PC-9 (cell line): ENCODE results near the gene PIRT. TPM values are rescaled to one million over a fixed set of nuclear protein-coding genes. Genes with fewer than 3 reads are reported as not detected.
"Not testable (repeated sequence)": the region's sequence is repeated elsewhere in the genome, so short reads cannot be mapped to it uniquely, and the experiment has no call there.

Source experiments
- BruUV-seq: library from RNA; stranded (reverse); fragments of 400-500 nt; replicated peaks from 2 replicates; lab custom pipeline; 2021; lab: Mats Ljungman, UMichigan
- CTCF ChIA-PET: fragments of 300-600 bp; sonication (Branson Sonifier 250); formaldehyde crosslinking; loops from one replicate; lab custom pipeline; 2022; ENCODE audit warnings: antibody characterized with exemption; lab: Charles Lee
- POLR2A ChIA-PET: fragments of 300-600 bp; sonication (Branson Sonifier 250); formaldehyde crosslinking; loops from one replicate; lab custom pipeline; 2022; ENCODE audit warnings: antibody characterized with exemption; ENCODE audit not compliant: unreplicated experiment; lab: Charles Lee
- DNase-seq, 2 experiments: peaks; one replicate each; pipeline versions ENCODE4 v3.0.0 to v3.0.0-alpha.2; 2015 to 2022; ENCODE audit warnings: mixed read lengths in 1 of 2
- H2AFZ ChIP-seq: fragments of 200-600 bp; sonication (generic); 2 replicates; pipeline ENCODE4 v1.8.1; 2017; ENCODE audit warnings: antibody characterized with exemption
- H3F3A ChIP-seq: fragments of 200-600 bp; sonication (generic); 2 replicates; pipeline ENCODE4 v1.8.1; 2017; ENCODE audit warnings: antibody characterized with exemption, mild to moderate bottlenecking, low read depth; ENCODE audit not compliant: insufficient read depth
- H3K27ac ChIP-seq: fragments of 200-600 bp; sonication (generic); 2 replicates; pipeline ENCODE4 v1.6.1; 2016; ENCODE audit warnings: mixed run types
- H3K27me3 ChIP-seq: fragments of 200-600 bp; sonication (generic); 2 replicates; pipeline ENCODE4 v1.6.1; 2016; ENCODE audit warnings: low read depth, mixed run types; ENCODE audit not compliant: insufficient read depth
- H3K36me3 ChIP-seq: fragments of 200-600 bp; sonication (generic); 2 replicates; pipeline ENCODE4 v1.6.1; 2016; ENCODE audit warnings: low read depth, mixed run types
- H3K4me1 ChIP-seq: fragments of 200-600 bp; sonication (generic); replicated peaks from 2 replicates; pipeline ENCODE4 v1.6.1; 2016; ENCODE audit warnings: mixed run types; ENCODE audit not compliant: insufficient read depth
- H3K4me2 ChIP-seq: fragments of 200-600 bp; sonication (generic); 2 replicates; pipeline ENCODE4 v1.6.1; 2017; ENCODE audit warnings: mixed run types
- H3K4me3 ChIP-seq: fragments of 200-600 bp; sonication (generic); 2 replicates; pipeline ENCODE4 v1.6.1; 2016; ENCODE audit warnings: mixed run types
- H3K79me2 ChIP-seq: fragments of 200-600 bp; sonication (generic); 2 replicates; pipeline ENCODE4 v1.6.1; 2017; ENCODE audit warnings: low read depth, mixed run types
- H3K9me2 ChIP-seq: fragments of 200-600 bp; sonication (generic); 2 replicates; pipeline ENCODE4 v1.8.1; 2017; ENCODE audit warnings: mild to moderate bottlenecking; ENCODE audit not compliant: insufficient read depth
- H3K9me3 ChIP-seq: fragments of 200-600 bp; sonication (generic); 2 replicates; pipeline ENCODE4 v1.8.1; 2016; ENCODE audit warnings: low read depth; ENCODE audit not compliant: insufficient read depth
- H4K20me1 ChIP-seq: fragments of 200-600 bp; sonication (generic); 2 replicates; pipeline ENCODE4 v1.8.1; 2017; ENCODE audit not compliant: insufficient read depth
- CTCF ChIP-seq: fragments of 200-600 bp; sonication (generic); conservative IDR thresholded peaks from 2 replicates; pipeline ENCODE4 v1.6.1; 2017; ENCODE audit warnings: mixed run types, antibody characterized with exemption, mild to moderate bottlenecking, moderate library complexity
- EZH2 ChIP-seq: fragments of 200-600 bp; sonication (generic); IDR thresholded peaks from 2 replicates; pipeline ENCODE4 v1.8.0; 2017; ENCODE audit warnings: antibody characterized with exemption, low read depth
- intact Hi-C: fragments of 100-400 bp; cut with micrococcal nuclease; formaldehyde crosslinking; loops from one replicate; pipeline ENCODE4 v1.10.0; 2022; ENCODE audit not compliant: unreplicated experiment
- total RNA-seq: library from RNA; stranded (reverse); gene quantifications from 2 replicates; pipeline ENCODE4 v1.2.3, GENCODE V29; 2021

The PIRT gene
- total RNA-seq, 1 experiment from 2014 or later, result not detected

GRCh38 chr17:10870336-10871050, 32.6 kb upstream of the PIRT start:
- H3K4me1 ChIP-seq, result no peaks in the 10 kb centered on the region
- no peak overlapping the region for H3K27ac ChIP-seq
- BruUV-seq, result no TSS peak
- TF ChIP-seq EZH2 (no peak), CTCF (no peak)
- no peaks in the 10 kb centered on the region for H3K27me3 ChIP-seq
- POLR2A ChIA-PET, result no interaction called here
- DNase-seq, result no peak
- intact Hi-C loops, result loop anchor here (10.0 kb wide), 2 partner anchors 1064 to 1114 kb away; no protein-coding TSS in a partner anchor
- H3K4me2 ChIP-seq, result no peak overlapping the region
- no peak overlapping the region for H2AFZ ChIP-seq
- H3K9me2 ChIP-seq, result no peaks in the 10 kb centered on the region
- CTCF ChIA-PET, result no interaction called here
- H3K4me3 ChIP-seq, result no peak overlapping the region
- H3K9me3 ChIP-seq, result no peaks in the 10 kb centered on the region
- no peaks in the 10 kb centered on the region for H3K79me2 ChIP-seq
- no peaks in the 10 kb centered on the region for H3K36me3 ChIP-seq
- H4K20me1 ChIP-seq, result no peaks in the 10 kb centered on the region
- H3F3A ChIP-seq, result no peaks in the 10 kb centered on the region

GRCh38 chr17:10868744-10869143, 30.9 kb upstream of the PIRT start:
- H4K20me1 ChIP-seq, H2AFZ ChIP-seq, intact Hi-C loops, H3K4me2 ChIP-seq, H3K9me3 ChIP-seq, H3K27me3 ChIP-seq, BruUV-seq, POLR2A ChIA-PET, H3K27ac ChIP-seq, DNase-seq, H3F3A ChIP-seq, H3K4me3 ChIP-seq, H3K79me2 ChIP-seq, H3K4me1 ChIP-seq, H3K9me2 ChIP-seq, H3K36me3 ChIP-seq, CTCF ChIA-PET: not testable (repeated sequence)

- H2AFZ ChIP-seq, result no peak overlapping the region
- CTCF ChIA-PET, result no interaction called here
- no peaks in the 10 kb centered on the region for H3K36me3 ChIP-seq
- POLR2A ChIA-PET, result no interaction called here
- no peak for DNase-seq
- TF ChIP-seq CTCF (no peak), EZH2 (no peak)
- no peaks in the 10 kb centered on the region for H3K79me2 ChIP-seq
- no TSS peak for BruUV-seq
- H3K4me3 ChIP-seq, result no peak overlapping the region
- H3K9me3 ChIP-seq, result no peaks in the 10 kb centered on the region
- H3K27ac ChIP-seq, result no peak overlapping the region
- H3F3A ChIP-seq, result no peaks in the 10 kb centered on the region
- no peak overlapping the region for H3K4me2 ChIP-seq
- H3K9me2 ChIP-seq, result no peaks in the 10 kb centered on the region
- no peaks in the 10 kb centered on the region for H3K4me1 ChIP-seq
- intact Hi-C loops, result no loop called here
- H3K27me3 ChIP-seq, result peaks cover 2% of the 10 kb centered on the region; the same call in 1 of the 2 replicates
- H4K20me1 ChIP-seq, result no peaks in the 10 kb centered on the region
Observed at GRCh38 chr17:10859051-10859450, 21.2 kb upstream of the PIRT start.

- Histone ChIP-seq H3F3A (no peaks in the 10 kb centered on the region), H3K36me3 (no peaks in the 10 kb centered on the region), H3K4me1 (no peaks in the 10 kb centered on the region), H3K4me2 (no peak overlapping the region), H3K27me3 (peaks cover 2% of the 10 kb centered on the region; the same call in 1 of the 2 replicates), H3K9me2 (no peaks in the 10 kb centered on the region), H3K27ac (no peak overlapping the region), H4K20me1 (no peaks in the 10 kb centered on the region), H2AFZ (no peak overlapping the region), H3K79me2 (no peaks in the 10 kb centered on the region), H3K4me3 (no peak overlapping the region), H3K9me3 (no peaks in the 10 kb centered on the region)
- TF ChIP-seq CTCF (no peak), EZH2 (no peak)
- no peak for DNase-seq
- POLR2A ChIA-PET, result no interaction called here
- CTCF ChIA-PET, result no interaction called here
- BruUV-seq, result no TSS peak
- intact Hi-C loops, result no loop called here
Observed at GRCh38 chr17:10857976-10858375, 20.1 kb upstream of the PIRT start.

- BruUV-seq, H2AFZ ChIP-seq, H4K20me1 ChIP-seq, H3K36me3 ChIP-seq, CTCF ChIA-PET, H3K79me2 ChIP-seq, H3K4me3 ChIP-seq, H3K4me2 ChIP-seq, DNase-seq, H3K9me2 ChIP-seq, H3K4me1 ChIP-seq, H3F3A ChIP-seq, H3K27ac ChIP-seq, POLR2A ChIA-PET, H3K9me3 ChIP-seq: not testable (repeated sequence)
- intact Hi-C loops, result loop anchor here (5.0 kb wide), 2 partner anchors 94 to 214 kb away; no protein-coding TSS in a partner anchor
- peaks cover 12% of the 10 kb centered on the region; the same call in 1 of the 2 replicates for H3K27me3 ChIP-seq
Observed at GRCh38 chr17:10846636-10847035, 8.7 kb upstream of the PIRT start.
